ENCODE measurements around the gene SYF2. TPM values are rescaled to one million over a fixed set of nuclear protein-coding genes. Genes with fewer than 3 reads are reported as not detected.
A peak's percentile ranks its signal among the peaks of the same experiment; 100 is the strongest.

Gene SYF2
- total and polyA plus RNA-seq, 2 of the 13 experiments (the other 11 are each of a cell fraction or from before 2014, with no cell fraction given) = 17.8 to 34.1 TPM

DNA sequence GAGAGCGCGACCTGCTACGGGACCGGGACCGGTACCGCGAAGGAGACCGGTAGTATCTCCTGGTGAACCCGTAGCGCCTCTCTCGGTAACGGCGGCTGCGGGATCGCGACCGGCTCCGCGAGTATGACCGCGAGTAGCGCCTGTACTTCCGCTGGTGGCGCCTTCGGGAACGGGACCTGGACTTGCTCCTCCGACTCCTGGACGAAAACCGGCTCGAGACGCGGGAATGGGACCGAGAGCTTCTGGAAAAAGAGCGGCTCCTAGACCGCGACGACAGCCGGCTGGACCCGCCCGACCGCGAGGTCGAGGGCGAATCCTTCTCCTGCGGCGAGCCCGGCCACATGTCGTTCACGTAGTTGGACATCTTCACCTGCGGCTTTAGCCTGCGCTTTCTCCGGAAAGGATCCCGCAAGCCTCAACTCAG, 14.3 kb upstream of the SYF2 start (continued):
- TF ChIP-seq, protein P1, sequence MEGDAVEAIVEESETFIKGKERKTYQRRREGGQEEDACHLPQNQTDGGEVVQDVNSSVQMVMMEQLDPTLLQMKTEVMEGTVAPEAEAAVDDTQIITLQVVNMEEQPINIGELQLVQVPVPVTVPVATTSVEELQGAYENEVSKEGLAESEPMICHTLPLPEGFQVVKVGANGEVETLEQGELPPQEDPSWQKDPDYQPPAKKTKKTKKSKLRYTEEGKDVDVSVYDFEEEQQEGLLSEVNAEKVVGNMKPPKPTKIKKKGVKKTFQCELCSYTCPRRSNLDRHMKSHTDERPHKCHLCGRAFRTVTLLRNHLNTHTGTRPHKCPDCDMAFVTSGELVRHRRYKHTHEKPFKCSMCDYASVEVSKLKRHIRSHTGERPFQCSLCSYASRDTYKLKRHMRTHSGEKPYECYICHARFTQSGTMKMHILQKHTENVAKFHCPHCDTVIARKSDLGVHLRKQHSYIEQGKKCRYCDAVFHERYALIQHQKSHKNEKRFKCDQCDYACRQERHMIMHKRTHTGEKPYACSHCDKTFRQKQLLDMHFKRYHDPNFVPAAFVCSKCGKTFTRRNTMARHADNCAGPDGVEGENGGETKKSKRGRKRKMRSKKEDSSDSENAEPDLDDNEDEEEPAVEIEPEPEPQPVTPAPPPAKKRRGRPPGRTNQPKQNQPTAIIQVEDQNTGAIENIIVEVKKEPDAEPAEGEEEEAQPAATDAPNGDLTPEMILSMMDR (CRISPR knock-in tag; IDR thresholded peaks at IDR 0.05) = peak; percentile 15; the same call in 1 of the 2 replicates
- TF ChIP-seq KLF12 (CRISPR knock-in tag; IDR thresholded peaks at IDR 0.05; ENCODE audit: borderline replicate concordance) (no peak), ZNF451 (CRISPR knock-in tag; IDR thresholded peaks at IDR 0.05) (no peak), ZNF143 (CRISPR knock-in tag; IDR thresholded peaks at IDR 0.05) (no peak), ZNF678 (CRISPR knock-in tag; IDR thresholded peaks at IDR 0.05) (0 out of 2 replicates have a peak, but pooled peaks have one; percentile 35), SP4 (CRISPR knock-in tag; IDR thresholded peaks at IDR 0.05) (0 out of 2 replicates have a peak, but pooled peaks have one; percentile 0), ZNF382 (CRISPR knock-in tag; IDR thresholded peaks at IDR 0.05; ENCODE audit: borderline replicate concordance) (no peak), KDM1A (CRISPR knock-in tag; IDR thresholded peaks at IDR 0.05) (no peak), ARNT2 (CRISPR knock-in tag; IDR thresholded peaks at IDR 0.05; ENCODE audit: low read depth) (peak; percentile 11; the same call in 1 of the 2 replicates), NAIF1 (CRISPR knock-in tag; IDR thresholded peaks at IDR 0.05; ENCODE audit: borderline replicate concordance) (no peak), NFKB2 (CRISPR knock-in tag; IDR thresholded peaks at IDR 0.05; ENCODE audit: borderline replicate concordance) (no peak), ZNF354B (CRISPR knock-in tag; IDR thresholded peaks at IDR 0.05) (no peak), GRHL1 (CRISPR knock-in tag; conservative IDR thresholded peaks at IDR 0.05) (no peak), PHF20 (CRISPR knock-in tag; IDR thresholded peaks at IDR 0.05) (no peak), CBX5 (CRISPR knock-in tag; IDR thresholded peaks at IDR 0.05; ENCODE audit: borderline replicate concordance) (no peak; the same call in 1 of the 2 replicates), NFE2L2 (IDR thresholded peaks at IDR 0.05; ENCODE audit: low read length) (no peak), ZBTB39 (CRISPR knock-in tag; IDR thresholded peaks at IDR 0.05) (no peak), HMG20B (CRISPR knock-in tag; conservative IDR thresholded peaks at IDR 0.05) (no peak), CCDC6 (CRISPR knock-in tag; IDR thresholded peaks at IDR 0.05) (0 out of 2 replicates have a peak, but pooled peaks have one; percentile 51), RXRB (CRISPR knock-in tag; IDR thresholded peaks at IDR 0.05; ENCODE audit: borderline replicate concordance) (no peak), SMAD1 (CRISPR knock-in tag; IDR thresholded peaks at IDR 0.05; ENCODE audit: borderline replicate concordance, low read depth) (0 out of 2 replicates have a peak, but pooled peaks have one; percentile 25)
- TF ChIP-seq, protein P2, sequence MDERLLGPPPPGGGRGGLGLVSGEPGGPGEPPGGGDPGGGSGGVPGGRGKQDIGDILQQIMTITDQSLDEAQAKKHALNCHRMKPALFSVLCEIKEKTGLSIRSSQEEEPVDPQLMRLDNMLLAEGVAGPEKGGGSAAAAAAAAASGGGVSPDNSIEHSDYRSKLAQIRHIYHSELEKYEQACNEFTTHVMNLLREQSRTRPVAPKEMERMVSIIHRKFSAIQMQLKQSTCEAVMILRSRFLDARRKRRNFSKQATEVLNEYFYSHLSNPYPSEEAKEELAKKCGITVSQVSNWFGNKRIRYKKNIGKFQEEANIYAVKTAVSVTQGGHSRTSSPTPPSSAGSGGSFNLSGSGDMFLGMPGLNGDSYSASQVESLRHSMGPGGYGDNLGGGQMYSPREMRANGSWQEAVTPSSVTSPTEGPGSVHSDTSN (CRISPR knock-in tag; IDR thresholded peaks at IDR 0.05) = no peak
- TF ChIP-seq, protein P3, sequence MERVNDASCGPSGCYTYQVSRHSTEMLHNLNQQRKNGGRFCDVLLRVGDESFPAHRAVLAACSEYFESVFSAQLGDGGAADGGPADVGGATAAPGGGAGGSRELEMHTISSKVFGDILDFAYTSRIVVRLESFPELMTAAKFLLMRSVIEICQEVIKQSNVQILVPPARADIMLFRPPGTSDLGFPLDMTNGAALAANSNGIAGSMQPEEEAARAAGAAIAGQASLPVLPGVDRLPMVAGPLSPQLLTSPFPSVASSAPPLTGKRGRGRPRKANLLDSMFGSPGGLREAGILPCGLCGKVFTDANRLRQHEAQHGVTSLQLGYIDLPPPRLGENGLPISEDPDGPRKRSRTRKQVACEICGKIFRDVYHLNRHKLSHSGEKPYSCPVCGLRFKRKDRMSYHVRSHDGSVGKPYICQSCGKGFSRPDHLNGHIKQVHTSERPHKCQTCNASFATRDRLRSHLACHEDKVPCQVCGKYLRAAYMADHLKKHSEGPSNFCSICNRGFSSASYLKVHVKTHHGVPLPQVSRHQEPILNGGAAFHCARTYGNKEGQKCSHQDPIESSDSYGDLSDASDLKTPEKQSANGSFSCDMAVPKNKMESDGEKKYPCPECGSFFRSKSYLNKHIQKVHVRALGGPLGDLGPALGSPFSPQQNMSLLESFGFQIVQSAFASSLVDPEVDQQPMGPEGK (CRISPR knock-in tag; IDR thresholded peaks at IDR 0.05) = no peak

Measured in HepG2 (cell line).